GM12878 (cell line): ENCODE data around the gene PDGFC. TPM values are rescaled to one million over a fixed set of nuclear protein-coding genes. Genes with fewer than 3 reads are reported as not detected.

ENCODE experiments used
- ATAC-seq: fragments of 200-7000 bp; cut with Tn5 transposase; 3 replicates; pipeline ENCODE4 v1.9.1; 2020; ENCODE audit warnings: mild to moderate bottlenecking, moderate library complexity
- BruUV-seq: library from RNA; stranded (reverse); fragments of 400-500 nt; replicated peaks from 2 replicates; lab custom pipeline; 2021; lab: Mats Ljungman, UMichigan
- CTCF ChIA-PET: fragments of 300-600 bp; sonication (Branson Sonifier 250); formaldehyde crosslinking; extraction: SDS; loops from one replicate; lab custom pipeline; 2021; ENCODE audit warnings: inconsistent platforms; lab: Yijun Ruan, JAX
- POLR2A ChIA-PET: fragments of 350-600 bp; formaldehyde crosslinking; extraction: SDS; loops from one replicate; lab custom pipeline; 2021; ENCODE audit warnings: inconsistent platforms; lab: Charles Lee
- RAD21 ChIA-PET: fragments of 300-600 bp; sonication (Branson Sonifier 250); formaldehyde crosslinking; loops from one replicate; lab custom pipeline; 2023; ENCODE audit warnings: antibody characterized with exemption; ENCODE audit not compliant: unreplicated experiment; lab: Charles Lee
- SMC1A ChIA-PET: fragments of 300-600 bp; sonication (Branson Sonifier 250); formaldehyde crosslinking; loops from one replicate; lab custom pipeline; 2023; ENCODE audit not compliant: unreplicated experiment, uncharacterized antibody; lab: Charles Lee
- DNase-seq: peaks from one replicate; pipeline ENCODE4 v3.0.0-alpha.2; 2011; ENCODE audit warnings: low read depth, low spot score
- FAIRE-seq: peaks from 3 replicates; lab custom pipeline; 2011; peaks lifted over from hg19 to GRCh38; lab: Jason Lieb, UNC
- H2AFZ ChIP-seq: 2 replicates; pipeline ENCODE4 v1.6.0; 2011; ENCODE audit warnings: low read depth, low read length, control low read depth; ENCODE audit not compliant: control insufficient read depth
- H3K27ac ChIP-seq: 2 replicates; pipeline ENCODE4 v1.5.1; 2011; ENCODE audit warnings: control low read depth; ENCODE audit not compliant: control insufficient read depth, insufficient read depth
- H3K27me3 ChIP-seq, 2 experiments: replicated peaks in 1 of 2; 2 replicates each; pipeline versions ENCODE4 v1.6.0 to v1.6.1; 2011; ENCODE audit warnings: low read length in 1 of 2; ENCODE audit not compliant: control insufficient read depth in 2 of 2, insufficient read depth in 2 of 2
- H3K36me3 ChIP-seq, 2 experiments: 2 replicates each; pipeline ENCODE4 v1.5.1; 2011; ENCODE audit warnings: low read length in 1 of 2; ENCODE audit not compliant: control insufficient read depth in 2 of 2, insufficient read depth in 2 of 2
- H3K4me1 ChIP-seq: 2 replicates; pipeline ENCODE4 v1.6.1; 2011; ENCODE audit warnings: mild to moderate bottlenecking, low read length, moderate library complexity, mixed read lengths; ENCODE audit not compliant: control insufficient read depth, insufficient read depth
- H3K4me2 ChIP-seq: 2 replicates; pipeline ENCODE4 v1.6.0; 2011; ENCODE audit warnings: control low read depth; ENCODE audit not compliant: control insufficient read depth, insufficient read depth
- H3K4me3 ChIP-seq: fragments of 200-600 bp; sonication (generic); 2 replicates; pipeline ENCODE4 v1.5.1; 2016
- H3K79me2 ChIP-seq: 2 replicates; pipeline ENCODE4 v1.6.0; 2011; ENCODE audit warnings: low read length; ENCODE audit not compliant: control insufficient read depth, insufficient read depth
- H3K9ac ChIP-seq: 2 replicates; pipeline ENCODE4 v1.8.0; 2011; ENCODE audit warnings: low read length, control low read depth, mixed read lengths; ENCODE audit not compliant: control insufficient read depth, insufficient read depth
- H3K9me3 ChIP-seq: replicated peaks from 3 replicates; pipeline ENCODE4 v1.5.1; 2011; ENCODE audit warnings: mild to moderate bottlenecking, low read length; ENCODE audit not compliant: control insufficient read depth, insufficient read depth
- H4K20me1 ChIP-seq: 2 replicates; pipeline ENCODE4 v1.6.0; 2011; ENCODE audit not compliant: control insufficient read depth, insufficient read depth
- BMI1 ChIP-seq: fragments of 450-650 bp; IDR thresholded peaks from 2 replicates; pipeline ENCODE4 v1.6.1; 2016; ENCODE audit warnings: mild to moderate bottlenecking, moderate library complexity, borderline replicate concordance
- BRCA1 ChIP-seq: IDR thresholded peaks from 2 replicates; pipeline ENCODE4 v1.6.1; 2011; ENCODE audit warnings: low read depth, low read length, improper control_type of control experiment
- IKZF2 ChIP-seq, 2 experiments: fragments of 450-650 bp; IDR thresholded peaks; 2 replicates each; pipeline ENCODE4 v1.6.1; 2017; ENCODE audit warnings: mild to moderate bottlenecking in 2 of 2, moderate library complexity in 2 of 2
- JUNB ChIP-seq: IDR thresholded peaks from 2 replicates; pipeline ENCODE4 v1.6.1; 2016; ENCODE audit warnings: antibody characterized with exemption, mild to moderate bottlenecking
- SMC3 ChIP-seq: IDR thresholded peaks from 2 replicates; pipeline ENCODE4 v1.6.1; 2011; ENCODE audit warnings: low read length, improper control_type of control experiment, borderline replicate concordance
- YY1 ChIP-seq: IDR thresholded peaks from 2 replicates; pipeline ENCODE4 v1.6.1; 2011; ENCODE audit warnings: low read depth, mild to moderate bottlenecking, low read length
- ZBTB33 ChIP-seq: fragments of 450-650 bp; IDR thresholded peaks from 2 replicates; pipeline ENCODE4 v1.6.1; 2017; ENCODE audit warnings: mild to moderate bottlenecking
- ZBTB4 ChIP-seq: fragments of 450-650 bp; formaldehyde crosslinking; IDR thresholded peaks from 2 replicates; pipeline ENCODE4 v1.4.0; 2022; ENCODE audit warnings: mild to moderate bottlenecking, moderate library complexity
- ZNF217 ChIP-seq: fragments of 450-650 bp; IDR thresholded peaks from 2 replicates; pipeline ENCODE4 v1.6.1; 2017; ENCODE audit warnings: antibody characterized with exemption, mild to moderate bottlenecking
- ZNF274 ChIP-seq: IDR thresholded peaks from one replicate; pipeline ENCODE4 v1.8.0; 2011; ENCODE audit not compliant: insufficient read length, insufficient read depth
- ZNF384 ChIP-seq: IDR thresholded peaks from 2 replicates; pipeline ENCODE4 v1.6.1; 2012; ENCODE audit warnings: low read depth, mild to moderate bottlenecking, low read length, improper control_type of control experiment, borderline replicate concordance
- ZSCAN29 ChIP-seq: fragments of 450-650 bp; IDR thresholded peaks from 2 replicates; pipeline ENCODE4 v1.6.1; 2017; ENCODE audit warnings: mild to moderate bottlenecking, moderate library complexity
- WGBS: methylation state at CpG from one replicate; pipeline ENCODE4 v1.1.6; 2016; ENCODE audit warnings: low lambda C conversion rate; ENCODE audit not compliant: insufficient replicate concordance, insufficient coverage; ENCODE audit errors: missing lambda C conversion rate; 5-methylcytosine and 5-hydroxymethylcytosine counted together
- in situ Hi-C: fragments of 300-500 bp; cut with MboI; formaldehyde crosslinking; loops from 9 replicates; pipeline ENCODE4 v1.14.3; 2018; ENCODE audit warnings: mixed read lengths
- intact Hi-C: fragments of 100-400 bp; cut with micrococcal nuclease; formaldehyde crosslinking; loops from one replicate; pipeline ENCODE4 v1.14.2; 2022; ENCODE audit not compliant: unreplicated experiment
- polyA plus RNA-seq, 11 experiments: library from polyadenylated mRNA; depleted of rRNA in 4 of 11; unstranded in 6 of 11; stranded (reverse) in 5 of 11; fragments of >200 nt; fragmentation: Nextera tagmentation in 4 of 11; fragmentation: Illumina TruSeq in 1 of 11; extraction: Ambion mirVana in 4 of 11; extraction: Trizol in 1 of 11; gene quantifications; 1 replicate in 1 of 11; 2 replicates in 10 of 11; pipeline versions ENCODE4 v1.2.1 to v1.2.3, GENCODE V29; 2011 to 2016; ENCODE audit warnings: inconsistent platforms in 2 of 11, missing spikeins in 2 of 11, low read depth in 1 of 11
- total RNA-seq, 4 experiments: library from RNA; depleted of rRNA in 3 of 4; stranded (reverse); fragments of >200 nt in 3 of 4; fragmentation: Illumina TruSeq in 1 of 4; extraction: Trizol in 1 of 4; gene quantifications; 2 replicates each; pipeline versions ENCODE4 v1.2.1 to v1.2.3, GENCODE V29; 2013 to 2021

Gene PDGFC
- total and polyA plus RNA-seq, 10 of the 15 experiments (the other 5 are each of a cell fraction or from before 2014, with no cell fraction given): 0.02 to 0.18 TPM; not detected in 8

- no peaks in the 10 kb centered on the region for H3K36me3 ChIP-seq
- in situ Hi-C loops: no loop called here
- H4K20me1 ChIP-seq: no peaks in the 10 kb centered on the region
- 27% methylated on average over 2 of the region's 2 CpGs for WGBS
- H3K4me3 ChIP-seq: no peak overlapping the region
- no peak overlapping the region for H3K4me2 ChIP-seq
- no peak for TF ChIP-seq ZNF217
- TF ChIP-seq IKZF2 (IDR thresholded peaks at IDR 0.05): no peak
- no peak for TF ChIP-seq ZBTB33
- TF ChIP-seq SMC3: no peak
- TF ChIP-seq ZNF384: no peak
- no peak for TF ChIP-seq BMI1
- TF ChIP-seq ZNF274: no peak
- no peak for TF ChIP-seq ZBTB4 (CRISPR knock-in tag)
- no peak for TF ChIP-seq ZSCAN29
- TF ChIP-seq BRCA1: no peak
- TF ChIP-seq YY1: no peak
- TF ChIP-seq JUNB: no peak
- TF ChIP-seq, all 136 proteins: peak for 0
- RAD21 ChIA-PET: no interaction called here
- no peak overlapping the region for H2AFZ ChIP-seq
- H3K79me2 ChIP-seq: no peaks in the 10 kb centered on the region
- POLR2A ChIA-PET: no interaction called here
- FAIRE-seq (no peak), DNase-seq (no peak), ATAC-seq (no peak)
- CTCF ChIA-PET: no interaction called here
- SMC1A ChIA-PET: interaction anchor here (1.1 kb wide), 1 partner anchor 26 kb away, joined by 3 read pairs; no protein-coding TSS in a partner anchor
- H3K4me1 ChIP-seq: no peaks in the 10 kb centered on the region
- H3K27ac ChIP-seq: no peak overlapping the region
- no peaks in the 10 kb centered on the region for H3K9me3 ChIP-seq
- H3K9ac ChIP-seq: no peak overlapping the region
- intact Hi-C loops: no loop called here
- no peaks in the 10 kb centered on the region for H3K27me3 ChIP-seq
- no TSS peak for BruUV-seq
Measured at GRCh38 chr4:156816360-156816755, 155.2 kb downstream of the PDGFC start.
